HL-60 (cell line): ENCODE data around the gene SYTL3.

Experiments used
- DNase-seq, 2 experiments: peaks; one replicate each; pipeline ENCODE4 v3.0.0-alpha.2; 2010 to 2020; ENCODE audit warnings: low read depth in 1 of 2, low spot score in 1 of 2
- H3K27ac ChIP-seq: fragments of 250-450 bp; sonication (Bioruptor Pico); replicated peaks from 2 replicates; pipeline ENCODE4 v1.5.1; 2020; ENCODE audit warnings: mild to moderate bottlenecking, moderate library complexity
- H3K27me3 ChIP-seq: fragments of 250-450 bp; sonication (Bioruptor Pico); 2 replicates; pipeline ENCODE4 v1.5.1; 2021; ENCODE audit warnings: mild to moderate bottlenecking, moderate library complexity; ENCODE audit not compliant: insufficient read depth, poor library complexity, severe bottlenecking
- H3K4me3 ChIP-seq: replicated peaks from 2 replicates; pipeline ENCODE4 v1.5.1; 2011; ENCODE audit warnings: mild to moderate bottlenecking, control low read depth, low read length; ENCODE audit not compliant: insufficient read depth
- CTCF ChIP-seq: IDR thresholded peaks from one replicate; pipeline ENCODE4 v1.5.1; 2011; ENCODE audit warnings: low read length, control low read depth, inconsistent platforms; ENCODE audit not compliant: insufficient read depth
- GABPA ChIP-seq: IDR thresholded peaks from 2 replicates; pipeline ENCODE4 v1.6.1; 2012; ENCODE audit warnings: low read depth
- POLR2AphosphoS5 ChIP-seq: IDR thresholded peaks from 2 replicates; pipeline ENCODE4 v1.6.1; 2012; ENCODE audit warnings: low read depth
- REST ChIP-seq: IDR thresholded peaks from 2 replicates; pipeline ENCODE4 v1.6.1; 2012; ENCODE audit warnings: low read depth; ENCODE audit not compliant: insufficient replicate concordance
- SPI1 ChIP-seq: IDR thresholded peaks from 2 replicates; pipeline ENCODE4 v1.6.1; 2012; ENCODE audit warnings: low read depth, mild to moderate bottlenecking, borderline replicate concordance

The SYTL3 gene

DNA sequence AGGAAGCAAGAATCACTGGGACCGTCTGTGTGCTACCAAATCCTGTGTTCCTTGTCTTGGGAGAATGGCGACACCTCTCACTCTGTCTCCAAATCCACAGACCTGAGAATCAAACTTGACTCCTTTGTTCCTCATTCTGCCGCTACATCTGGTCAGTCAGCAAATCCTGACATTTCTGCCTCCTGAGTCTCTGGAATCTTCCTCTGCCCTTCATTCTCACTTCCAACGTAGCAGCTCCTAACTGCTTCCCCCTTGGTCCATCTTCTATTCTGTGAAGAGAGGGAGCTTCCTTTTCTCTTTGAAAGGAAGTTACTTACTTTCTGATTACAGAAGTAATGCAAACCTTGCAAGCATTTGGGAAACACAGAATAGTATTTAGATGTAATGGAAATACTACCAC is 37.7 kb downstream of the SYTL3 start:
- Histone ChIP-seq H3K4me3 (no peak overlapping the region), H3K27ac (no peak overlapping the region), H3K27me3 (peaks cover 12% of the 10 kb centered on the region)
- TF ChIP-seq CTCF (no peak), REST (no peak), SPI1 (no peak), POLR2AphosphoS5 (no peak)
- no peak for DNase-seq

DNA sequence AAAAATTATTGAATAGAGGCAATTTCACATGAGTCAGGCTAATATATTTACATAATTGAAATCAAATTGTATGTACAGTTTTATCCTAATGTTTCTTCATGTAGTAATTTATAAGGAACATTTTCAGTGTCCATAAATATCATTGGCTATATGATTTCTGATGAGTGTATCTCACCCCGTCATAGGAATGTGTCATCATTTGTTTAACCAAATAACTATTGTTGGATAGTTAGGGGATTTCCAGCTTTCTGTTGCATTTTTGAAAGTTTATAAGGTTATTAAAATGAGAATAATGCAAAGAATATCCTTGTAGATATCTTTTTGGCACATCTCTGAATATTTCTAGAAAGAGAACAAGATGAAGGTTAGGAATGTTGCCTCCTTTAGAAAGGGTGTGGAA is 39.0 kb downstream of the SYTL3 start:
- DNase-seq: no peak
- TF ChIP-seq CTCF (no peak), REST (no peak), GABPA (no peak), POLR2AphosphoS5 (no peak), SPI1 (no peak)
- Histone ChIP-seq H3K27me3 (peaks cover 10% of the 10 kb centered on the region), H3K4me3 (no peak overlapping the region), H3K27ac (no peak overlapping the region)

GRCh38 chr6:158694913-158695312 is 45.1 kb downstream of the SYTL3 start:
- TF ChIP-seq POLR2AphosphoS5 (no peak), SPI1 (no peak), REST (no peak), GABPA (no peak), CTCF (no peak)
- no peak overlapping the region for H3K4me3 ChIP-seq
- H3K27ac ChIP-seq: no peak overlapping the region
- no peaks in the 10 kb centered on the region for H3K27me3 ChIP-seq
- no peak for DNase-seq
